Astrocyte (in vitro differentiated cells and primary cell): ENCODE data around the gene POLR3C. TPM values are rescaled to one million over a fixed set of nuclear protein-coding genes. Genes with fewer than 3 reads are reported as not detected.
A peak's percentile ranks its signal among the peaks of the same experiment; 100 is the strongest.

Experiments
- DNase-seq: peaks from one replicate; pipeline ENCODE4 v3.0.0-alpha.2; 2010; ENCODE audit warnings: low read depth
- FAIRE-seq: peaks from 2 replicates; lab custom pipeline; 2011; peaks lifted over from hg19 to GRCh38; lab: Jason Lieb, UNC
- H2AFZ ChIP-seq: 2 replicates; pipeline ENCODE4 v1.6.0; 2012; ENCODE audit warnings: low read depth, low read length, inconsistent platforms
- H3K27ac ChIP-seq: 2 replicates; pipeline ENCODE4 v1.5.1; 2011; ENCODE audit warnings: low read depth, low read length, inconsistent platforms
- H3K27me3 ChIP-seq: 2 replicates; pipeline ENCODE4 v1.6.0; 2011; ENCODE audit warnings: low read length, inconsistent platforms; ENCODE audit not compliant: insufficient read depth
- H3K36me3 ChIP-seq: 2 replicates; pipeline ENCODE4 v1.5.1; 2011; ENCODE audit warnings: low read length, inconsistent platforms; ENCODE audit not compliant: insufficient read depth
- H3K4me1 ChIP-seq: 2 replicates; pipeline ENCODE4 v1.5.1; 2011; ENCODE audit warnings: low read length, inconsistent platforms; ENCODE audit not compliant: insufficient read depth
- H3K4me2 ChIP-seq: 2 replicates; pipeline ENCODE4 v1.6.0; 2012; ENCODE audit warnings: low read length, inconsistent platforms
- H3K4me3 ChIP-seq: 2 replicates; pipeline ENCODE4 v1.5.1; 2011; ENCODE audit warnings: low read depth, mild to moderate bottlenecking, low read length, inconsistent platforms; ENCODE audit not compliant: insufficient read depth
- H3K79me2 ChIP-seq: 2 replicates; pipeline ENCODE4 v1.6.0; 2012; ENCODE audit warnings: mild to moderate bottlenecking, low read length, inconsistent platforms; ENCODE audit not compliant: insufficient read depth
- H3K9ac ChIP-seq: 2 replicates; pipeline ENCODE4 v1.6.0; 2012; ENCODE audit warnings: mild to moderate bottlenecking, low read length, inconsistent platforms
- H3K9me3 ChIP-seq: 2 replicates; pipeline ENCODE4 v1.5.1; 2012; ENCODE audit warnings: low read depth, mild to moderate bottlenecking, low read length, inconsistent platforms; ENCODE audit not compliant: insufficient read depth
- H4K20me1 ChIP-seq: 2 replicates; pipeline ENCODE4 v1.6.0; 2012; ENCODE audit warnings: low read length, inconsistent platforms; ENCODE audit not compliant: insufficient read depth
- H3K27ac Mint-ChIP-seq: one replicate; pipeline ENCODE4 v1.8.0; 2021; ENCODE audit warnings: mild to moderate bottlenecking, mixed read lengths; ENCODE audit not compliant: unreplicated experiment
- H3K27me3 Mint-ChIP-seq: one replicate; pipeline ENCODE4 v1.8.0; 2021; ENCODE audit warnings: low read depth, mixed read lengths; ENCODE audit not compliant: unreplicated experiment
- H3K36me3 Mint-ChIP-seq: one replicate; pipeline ENCODE4 v1.8.0; 2021; ENCODE audit warnings: low read depth, mixed read lengths; ENCODE audit not compliant: unreplicated experiment
- H3K4me1 Mint-ChIP-seq: one replicate; pipeline ENCODE4 v1.8.0; 2021; ENCODE audit warnings: low read depth, mixed read lengths; ENCODE audit not compliant: unreplicated experiment
- H3K4me3 Mint-ChIP-seq: one replicate; pipeline ENCODE4 v1.8.0; 2021; ENCODE audit warnings: mild to moderate bottlenecking, moderate library complexity, mixed read lengths; ENCODE audit not compliant: unreplicated experiment
- H3K9me3 Mint-ChIP-seq: one replicate; pipeline ENCODE4 v1.8.0; 2021; ENCODE audit warnings: mild to moderate bottlenecking, mixed read lengths; ENCODE audit not compliant: unreplicated experiment
- CTCF ChIP-seq: IDR thresholded peaks from 2 replicates; pipeline ENCODE4 v1.5.1; 2011; ENCODE audit warnings: low read depth, mild to moderate bottlenecking, inconsistent platforms, low read length, moderate library complexity; ENCODE audit not compliant: insufficient read depth
- EZH2 ChIP-seq: IDR thresholded peaks from 2 replicates; pipeline ENCODE4 v1.6.1; 2012; ENCODE audit warnings: mild to moderate bottlenecking, low read length, inconsistent platforms; ENCODE audit not compliant: insufficient read depth
- total RNA-seq: library from RNA; stranded (reverse); gene quantifications from 2 replicates; pipeline ENCODE4 v1.2.1, GENCODE V29; 2021

Gene POLR3C
- total RNA-seq, 1 donor from 2014 or later = 43.3 TPM

DNA sequence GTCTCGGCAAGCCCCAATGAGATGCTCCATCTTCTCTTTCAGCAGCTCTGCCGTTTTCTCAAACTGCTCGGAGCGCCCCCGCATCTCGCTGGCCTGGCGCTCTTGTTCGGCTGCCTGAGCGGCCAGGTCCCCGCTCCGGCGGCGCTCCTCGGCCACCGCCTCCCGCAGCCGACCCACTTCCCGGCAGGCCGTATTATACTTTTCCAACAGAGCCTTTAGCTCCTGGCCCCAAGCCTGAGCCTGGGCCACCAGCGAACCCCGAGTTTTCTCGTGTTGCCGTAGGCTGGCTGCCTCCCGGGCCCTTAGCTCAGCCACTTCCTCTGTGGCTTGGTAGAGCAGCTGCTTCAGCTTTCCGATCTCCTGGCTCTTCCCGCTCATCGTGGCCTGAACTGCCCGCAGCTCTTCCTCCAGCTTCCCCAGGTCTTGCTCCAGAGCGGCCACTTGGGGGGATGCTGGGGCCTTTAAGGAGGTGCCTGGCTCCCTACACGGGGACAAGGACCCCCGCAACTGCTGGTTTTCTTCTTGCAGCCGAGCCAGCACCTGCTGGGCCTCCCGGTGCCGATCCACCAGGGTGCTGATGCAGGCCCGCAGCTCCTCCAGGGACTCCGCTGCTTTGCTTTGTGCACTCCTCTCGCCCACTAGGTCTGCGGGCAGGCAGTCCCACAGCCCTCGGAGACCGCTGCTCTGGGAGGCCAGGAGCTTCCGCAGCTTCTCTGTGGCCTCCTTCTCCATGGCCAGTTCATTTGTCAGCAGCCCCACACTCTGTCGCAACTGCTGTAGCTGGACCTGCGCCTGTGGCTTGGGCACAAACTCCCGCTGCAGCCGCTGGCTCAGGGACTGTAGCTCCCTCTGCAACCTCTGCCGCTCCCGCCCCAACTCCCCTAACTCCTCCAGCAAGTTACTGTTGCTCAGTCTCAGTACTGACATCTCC is 48.3 kb downstream of the POLR3C start:
- TF ChIP-seq CTCF = no peak
- TF ChIP-seq EZH2 = no peak
- no peaks in the 10 kb centered on the region for H3K79me2 ChIP-seq
- H3K27ac ChIP-seq = no peak overlapping the region
- peak overlapping the region; percentile 87 for H2AFZ ChIP-seq
- Mint-ChIP-seq H3K4me3 (no peak overlapping the region), H3K9me3 (peaks cover 6% of the 10 kb centered on the region), H3K27ac (no peak overlapping the region), H3K36me3 (peaks cover 2% of the 10 kb centered on the region), H3K4me1 (no peaks in the 10 kb centered on the region), H3K27me3 (peaks cover 53% of the 10 kb centered on the region)
- no peaks in the 10 kb centered on the region for H4K20me1 ChIP-seq
- H3K4me1 ChIP-seq = peaks cover 7% of the 10 kb centered on the region
- peak overlapping the region; percentile 47 for H3K4me3 ChIP-seq
- peaks cover 2% of the 10 kb centered on the region for H3K27me3 ChIP-seq
- H3K4me2 ChIP-seq = peak overlapping the region; percentile 96
- no peaks in the 10 kb centered on the region for H3K9me3 ChIP-seq
- peak overlapping the region; percentile 77 for H3K9ac ChIP-seq
- FAIRE-seq = no peak
- no peaks in the 10 kb centered on the region for H3K36me3 ChIP-seq
- peak; percentile 33 for DNase-seq

DNA sequence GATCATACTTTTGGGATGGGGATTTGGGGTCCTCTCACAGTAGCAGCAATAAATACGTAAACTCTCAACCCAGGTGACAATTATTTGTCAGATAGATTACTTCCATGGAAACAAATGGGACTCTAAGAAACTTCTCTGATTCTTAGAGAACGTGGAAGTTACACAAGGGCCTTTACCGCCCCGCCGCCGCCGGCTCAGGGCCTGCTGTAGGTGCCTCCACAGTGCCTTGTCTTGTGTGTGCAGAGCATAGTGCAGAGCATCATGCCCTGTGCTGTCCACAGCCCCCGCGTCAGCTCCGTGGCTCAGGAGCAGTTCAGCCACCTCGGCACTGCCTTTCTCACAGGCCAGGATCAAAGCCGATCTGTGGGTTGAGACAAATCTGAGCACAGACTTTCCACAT is 50.6 kb downstream of the POLR3C start:
- H3K9me3 Mint-ChIP-seq = peaks cover 6% of the 10 kb centered on the region
- H3K27ac Mint-ChIP-seq = no peak overlapping the region
- FAIRE-seq (no peak), DNase-seq (no peak)
- H3K4me2 ChIP-seq = no peak overlapping the region
- no peaks in the 10 kb centered on the region for H3K79me2 ChIP-seq
- peaks cover 7% of the 10 kb centered on the region for H3K4me1 ChIP-seq
- no peaks in the 10 kb centered on the region for H3K36me3 ChIP-seq
- no peak for TF ChIP-seq EZH2
- TF ChIP-seq CTCF = no peak
- H3K9ac ChIP-seq = no peak overlapping the region
- H3K27ac ChIP-seq = no peak overlapping the region
- H3K4me3 Mint-ChIP-seq = no peak overlapping the region
- no peak overlapping the region for H3K4me3 ChIP-seq
- H3K27me3 Mint-ChIP-seq = peaks cover 45% of the 10 kb centered on the region
- no peak overlapping the region for H2AFZ ChIP-seq
- peaks cover 4% of the 10 kb centered on the region for H3K4me1 Mint-ChIP-seq
- H3K27me3 ChIP-seq = peaks cover 2% of the 10 kb centered on the region
- H4K20me1 ChIP-seq = no peaks in the 10 kb centered on the region
- H3K36me3 Mint-ChIP-seq = peaks cover 2% of the 10 kb centered on the region
- no peaks in the 10 kb centered on the region for H3K9me3 ChIP-seq
